ENCODE measurements around the gene UNC50. TPM values are rescaled to one million over a fixed set of nuclear protein-coding genes. Genes with fewer than 3 reads are reported as not detected.
A peak's percentile ranks its signal among the peaks of the same experiment; 100 is the strongest.

Gene UNC50
- total and polyA plus RNA-seq, 2 experiments from 2014 or later, result 35.0 to 60.8 TPM

DNA sequence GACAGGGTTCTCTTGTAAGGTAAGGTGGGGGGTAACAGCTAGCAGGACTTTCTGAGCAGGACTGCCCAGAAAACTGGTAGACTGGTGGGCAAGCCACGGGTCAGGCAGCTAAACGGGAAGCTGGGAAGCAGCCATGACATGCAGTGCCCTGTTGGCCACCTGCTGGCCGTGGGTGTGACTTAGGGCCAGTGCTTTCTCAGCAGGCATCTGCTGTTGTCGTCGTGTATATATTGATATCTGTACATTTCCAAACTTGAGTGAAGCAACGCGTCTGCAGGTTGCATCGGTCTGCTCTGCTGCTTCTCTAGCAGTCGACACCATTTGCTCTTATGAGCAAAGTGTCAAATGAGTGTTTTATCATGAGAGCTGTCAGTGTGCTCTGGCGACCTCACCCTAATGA is 31.1 kb upstream of the UNC50 start:
- TF ChIP-seq, protein P1, sequence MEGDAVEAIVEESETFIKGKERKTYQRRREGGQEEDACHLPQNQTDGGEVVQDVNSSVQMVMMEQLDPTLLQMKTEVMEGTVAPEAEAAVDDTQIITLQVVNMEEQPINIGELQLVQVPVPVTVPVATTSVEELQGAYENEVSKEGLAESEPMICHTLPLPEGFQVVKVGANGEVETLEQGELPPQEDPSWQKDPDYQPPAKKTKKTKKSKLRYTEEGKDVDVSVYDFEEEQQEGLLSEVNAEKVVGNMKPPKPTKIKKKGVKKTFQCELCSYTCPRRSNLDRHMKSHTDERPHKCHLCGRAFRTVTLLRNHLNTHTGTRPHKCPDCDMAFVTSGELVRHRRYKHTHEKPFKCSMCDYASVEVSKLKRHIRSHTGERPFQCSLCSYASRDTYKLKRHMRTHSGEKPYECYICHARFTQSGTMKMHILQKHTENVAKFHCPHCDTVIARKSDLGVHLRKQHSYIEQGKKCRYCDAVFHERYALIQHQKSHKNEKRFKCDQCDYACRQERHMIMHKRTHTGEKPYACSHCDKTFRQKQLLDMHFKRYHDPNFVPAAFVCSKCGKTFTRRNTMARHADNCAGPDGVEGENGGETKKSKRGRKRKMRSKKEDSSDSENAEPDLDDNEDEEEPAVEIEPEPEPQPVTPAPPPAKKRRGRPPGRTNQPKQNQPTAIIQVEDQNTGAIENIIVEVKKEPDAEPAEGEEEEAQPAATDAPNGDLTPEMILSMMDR (IDR thresholded peaks at IDR 0.05; ENCODE audit: low read depth, low read length), result peak; percentile 11
- H3K27me3 ChIP-seq, result no peaks in the 10 kb centered on the region
- H3K27ac ChIP-seq, result no peak overlapping the region
- no peaks in the 10 kb centered on the region for H3K9me3 ChIP-seq (ENCODE audit: low read depth)
- H3K4me1 ChIP-seq (ENCODE audit: low read depth), result no peaks in the 10 kb centered on the region
- no peaks in the 10 kb centered on the region for H3K36me3 ChIP-seq
- DNase-seq (ENCODE audit: low read depth in 1 of 2, low spot score in 1 of 2), result peak in 1 of 2 donors; percentile 22
- no peak overlapping the region for H3K4me3 ChIP-seq

DNA sequence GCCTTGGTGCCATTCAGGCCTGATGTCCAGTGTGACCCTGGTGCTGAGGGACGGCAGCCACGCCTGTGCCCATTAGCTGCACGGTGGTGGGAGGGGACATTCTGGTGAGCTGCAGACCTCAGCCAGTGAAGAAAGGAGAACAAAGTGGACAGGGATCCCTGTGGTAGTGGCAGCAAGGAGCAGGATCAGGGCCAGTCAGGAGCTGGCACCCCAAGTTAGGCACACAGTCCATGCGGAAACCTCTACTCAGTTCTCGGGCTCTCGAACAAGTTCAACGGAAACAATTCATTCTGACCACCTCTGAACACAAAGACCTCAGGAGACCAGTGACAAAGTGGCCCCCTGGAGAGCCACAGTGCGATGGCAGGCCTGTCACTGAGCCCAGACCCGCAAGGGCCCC is 30.2 kb upstream of the UNC50 start:
- no peak for DNase-seq (ENCODE audit: low read depth in 1 of 2, low spot score in 1 of 2)
- TF ChIP-seq, protein P1 (IDR thresholded peaks at IDR 0.05; ENCODE audit: low read depth, low read length), result no peak
- no peak overlapping the region for H3K4me3 ChIP-seq
- no peaks in the 10 kb centered on the region for H3K27me3 ChIP-seq
- no peak overlapping the region for H3K27ac ChIP-seq
- H3K36me3 ChIP-seq, result peaks cover 6% of the 10 kb centered on the region
- no peaks in the 10 kb centered on the region for H3K4me1 ChIP-seq (ENCODE audit: low read depth)
- H3K9me3 ChIP-seq (ENCODE audit: low read depth), result no peaks in the 10 kb centered on the region

DNA sequence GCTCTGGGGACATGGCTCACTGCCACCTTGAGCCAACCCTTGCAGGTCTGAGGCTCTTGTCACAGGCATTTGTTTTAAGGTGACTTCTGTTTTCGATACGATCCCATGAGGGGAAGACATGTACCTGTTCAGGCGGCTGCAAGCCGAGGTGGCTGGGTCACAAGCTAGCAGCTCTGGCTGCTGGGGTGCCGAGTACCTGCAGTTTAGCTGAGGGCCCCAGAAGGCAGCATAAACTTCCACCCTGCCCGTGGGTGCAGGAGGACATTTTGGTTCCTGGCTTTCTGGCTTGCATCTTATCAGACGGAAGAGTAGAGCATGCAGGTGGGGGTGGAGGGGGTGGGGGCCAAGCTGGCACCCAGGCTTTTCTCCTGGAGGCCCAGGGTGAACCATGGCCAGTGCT is 28.5 kb upstream of the UNC50 start:
- Histone ChIP-seq H3K27me3 (no peaks in the 10 kb centered on the region), H3K9me3 (ENCODE audit: low read depth) (no peaks in the 10 kb centered on the region), H3K36me3 (peaks cover 6% of the 10 kb centered on the region), H3K4me3 (no peak overlapping the region), H3K27ac (no peak overlapping the region), H3K4me1 (ENCODE audit: low read depth) (no peaks in the 10 kb centered on the region)
- TF ChIP-seq, protein P1 (IDR thresholded peaks at IDR 0.05; ENCODE audit: low read depth, low read length), result no peak
- DNase-seq (ENCODE audit: low read depth in 1 of 2, low spot score in 1 of 2), result no peak

DNA sequence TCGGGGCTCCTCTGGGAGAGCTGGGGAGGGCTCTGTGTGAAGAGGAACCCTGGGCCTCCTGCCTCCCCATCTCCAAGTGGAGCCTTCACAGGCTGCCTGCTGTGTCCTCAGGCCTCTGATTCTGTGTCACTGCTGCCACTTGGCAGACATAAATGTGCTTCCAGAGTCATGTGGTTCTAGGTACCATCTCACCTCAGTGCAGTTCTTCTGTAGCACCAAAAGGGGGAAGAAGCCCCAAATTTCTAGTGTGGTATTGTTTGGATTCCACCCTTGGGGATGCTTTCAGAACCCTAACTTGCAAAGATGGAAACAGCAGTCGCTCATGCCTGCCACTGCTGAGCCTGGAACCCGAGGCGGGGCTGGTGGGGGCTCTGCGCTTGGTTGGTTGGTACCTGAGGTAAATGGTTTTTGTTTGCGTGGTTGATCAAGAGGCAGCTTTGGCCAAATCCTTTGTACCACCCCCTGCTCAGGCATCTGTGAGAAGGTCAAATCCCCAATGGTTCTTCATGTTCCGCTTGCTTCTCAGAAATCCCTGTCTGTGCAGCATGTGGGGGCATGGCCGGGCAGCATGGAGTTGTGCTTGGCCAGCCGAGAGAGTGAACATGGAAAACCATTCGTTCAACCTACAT is 27.6 kb upstream of the UNC50 start:
- H3K36me3 ChIP-seq, result peaks cover 6% of the 10 kb centered on the region
- no peak for DNase-seq (ENCODE audit: low read depth in 1 of 2, low spot score in 1 of 2)
- H3K4me3 ChIP-seq, result no peak overlapping the region
- no peaks in the 10 kb centered on the region for H3K4me1 ChIP-seq (ENCODE audit: low read depth)
- no peaks in the 10 kb centered on the region for H3K9me3 ChIP-seq (ENCODE audit: low read depth)
- no peak overlapping the region for H3K27ac ChIP-seq
- H3K27me3 ChIP-seq, result no peaks in the 10 kb centered on the region
- TF ChIP-seq, protein P1 (IDR thresholded peaks at IDR 0.05; ENCODE audit: low read depth, low read length), result no peak

DNA sequence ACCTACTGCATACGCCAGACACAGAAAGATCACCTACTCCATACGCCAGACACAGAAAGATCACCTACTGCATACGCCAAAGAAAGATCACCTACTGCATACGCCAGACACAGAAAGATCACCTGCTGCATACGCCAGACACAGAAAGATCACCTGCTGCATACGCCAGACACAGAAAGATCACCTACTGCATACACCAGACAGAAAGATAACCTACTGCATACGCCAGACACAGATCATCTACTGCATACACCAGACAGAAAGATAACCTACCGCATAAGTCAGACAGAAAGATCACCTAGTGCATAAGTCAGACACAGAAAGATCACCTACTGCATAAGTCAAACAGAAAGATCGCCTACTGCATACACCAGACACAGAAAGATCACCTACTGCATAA is 25.9 kb upstream of the UNC50 start:
- no peaks in the 10 kb centered on the region for H3K27me3 ChIP-seq
- H3K36me3 ChIP-seq, result peaks cover 6% of the 10 kb centered on the region
- H3K4me3 ChIP-seq, result no peak overlapping the region
- H3K9me3 ChIP-seq (ENCODE audit: low read depth), result no peaks in the 10 kb centered on the region
- H3K4me1 ChIP-seq (ENCODE audit: low read depth), result no peaks in the 10 kb centered on the region
- H3K27ac ChIP-seq, result no peak overlapping the region
- no peak for DNase-seq (ENCODE audit: low read depth in 1 of 2, low spot score in 1 of 2)
- TF ChIP-seq, protein P1 (IDR thresholded peaks at IDR 0.05; ENCODE audit: low read depth, low read length), result no peak
